Panc1 (cell line): ENCODE results near the gene TP53AIP1.

Experiments used
- CTCF ChIP-seq: fragments of 450-650 bp; IDR thresholded peaks from 2 replicates; pipeline ENCODE4 v1.5.1; 2017; ENCODE audit warnings: mild to moderate bottlenecking
- POLR2AphosphoS5 ChIP-seq: IDR thresholded peaks from 2 replicates; pipeline ENCODE4 v1.6.1; 2012; ENCODE audit warnings: mild to moderate bottlenecking, low read depth, low read length, moderate library complexity
- REST ChIP-seq, 2 experiments: IDR thresholded peaks; 2 replicates each; pipeline ENCODE4 v1.6.1; 2011 to 2012; ENCODE audit warnings: low read depth in 2 of 2, control low read depth in 1 of 2, low read length in 1 of 2, mild to moderate bottlenecking in 1 of 2, moderate library complexity in 1 of 2; ENCODE audit not compliant: insufficient read depth in 1 of 2
- SIN3A ChIP-seq: IDR thresholded peaks from 2 replicates; pipeline ENCODE4 v1.6.1; 2012; ENCODE audit warnings: low read depth, mild to moderate bottlenecking, low read length, moderate library complexity, borderline replicate concordance; ENCODE audit not compliant: insufficient read depth
- TCF7L2 ChIP-seq: IDR thresholded peaks from 2 replicates; pipeline ENCODE4 v1.6.1; 2011; ENCODE audit warnings: mild to moderate bottlenecking, low read depth, low read length, inconsistent platforms

GRCh38 chr11:128964463-128964930, 21.8 kb upstream of the TP53AIP1 start:
- TF ChIP-seq CTCF: no peak
- no peak for TF ChIP-seq POLR2AphosphoS5
- no peak for TF ChIP-seq TCF7L2
- no peak for TF ChIP-seq REST (IDR thresholded peaks at IDR 0.05; ENCODE audit: insufficient read depth in 1 of 2, low read depth in 2 of 2, low read length in 1 of 2)
- no peak for TF ChIP-seq SIN3A
